K562 (cell line): ENCODE measurements around the gene MAP3K13. TPM values are rescaled to one million over a fixed set of nuclear protein-coding genes. Genes with fewer than 3 reads are reported as not detected.

ENCODE experiments used
- ATAC-seq: fragments of 200-7000 bp; cut with Tn5 transposase; 3 replicates; pipeline ENCODE4 v1.9.1; 2020; ENCODE audit warnings: moderate library complexity
- BruUV-seq: library from RNA; stranded (reverse); fragments of 400-500 nt; replicated peaks from 2 replicates; lab custom pipeline; 2021; lab: Mats Ljungman, UMichigan
- CTCF ChIA-PET: fragments of 300-600 bp; formaldehyde crosslinking; extraction: SDS; loops from one replicate; lab custom pipeline; 2021; ENCODE audit warnings: low intra/inter-chr PET ratio; lab: Yijun Ruan, JAX
- POLR2A ChIA-PET: fragments of 300-600, 350-650 bp; sonication (Branson Sonifier 250); formaldehyde crosslinking; extraction: SDS; loops from one replicate; lab custom pipeline; 2021; ENCODE audit warnings: antibody characterized with exemption, inconsistent platforms; lab: Yijun Ruan, JAX
- DNase-seq, 4 experiments: peaks; one replicate each; pipeline versions ENCODE4 v3.0.0 to v3.0.0-alpha.2; 2011 to 2018; ENCODE audit warnings: low spot score in 3 of 4, mixed read lengths in 3 of 4; ENCODE audit errors: extremely low read depth in 1 of 4
- FAIRE-seq: peaks from 2 replicates; lab custom pipeline; 2011; peaks lifted over from hg19 to GRCh38; lab: Jason Lieb, UNC
- H2AFZ ChIP-seq: 2 replicates; pipeline ENCODE4 v1.6.0; 2011; ENCODE audit warnings: low read depth, low read length, control low read depth, inconsistent platforms
- H3K27ac ChIP-seq: fragments of 200-600 bp; 3 replicates; pipeline ENCODE4 v1.8.0; 2011; ENCODE audit warnings: low read depth, mild to moderate bottlenecking, control low read depth, inconsistent platforms, low read length, moderate library complexity, mixed read lengths; ENCODE audit errors: extremely low read depth
- H3K27me3 ChIP-seq, 2 experiments: fragments of 300-600 bp in 1 of 2; 2 replicates in 1 of 2; 3 replicates in 1 of 2; pipeline versions ENCODE4 v1.6.0 to v1.8.0; 2011; ENCODE audit warnings: inconsistent platforms in 2 of 2, low read length in 2 of 2, mild to moderate bottlenecking in 1 of 2, mixed read lengths in 1 of 2, moderate library complexity in 1 of 2; ENCODE audit not compliant: control insufficient read depth in 2 of 2, insufficient read depth in 2 of 2
- H3K36me3 ChIP-seq: fragments of 300-600 bp; 3 replicates; pipeline ENCODE4 v1.8.0; 2011; ENCODE audit warnings: mild to moderate bottlenecking, low read length, inconsistent platforms; ENCODE audit not compliant: control insufficient read depth, insufficient read depth
- H3K4me1 ChIP-seq, 2 experiments: fragments of 200-600 bp in 1 of 2; replicated peaks in 1 of 2; 2 replicates in 1 of 2; 3 replicates in 1 of 2; pipeline versions ENCODE4 v1.5.1 to v1.8.0; 2011; ENCODE audit warnings: inconsistent platforms in 2 of 2, low read length in 2 of 2, mild to moderate bottlenecking in 1 of 2, mixed read lengths in 1 of 2, moderate library complexity in 1 of 2; ENCODE audit not compliant: control insufficient read depth in 2 of 2, insufficient read depth in 2 of 2
- H3K4me2 ChIP-seq: 2 replicates; pipeline ENCODE4 v1.6.1; 2011; ENCODE audit warnings: low read length, control low read depth, inconsistent platforms, mixed read lengths; ENCODE audit not compliant: insufficient read depth
- H3K4me3 ChIP-seq: fragments of 200-600 bp; sonication (generic), shearing (Covaris generic); 2 replicates; pipeline ENCODE4 v1.5.1; 2016; ENCODE audit warnings: control low read depth, inconsistent platforms
- H3K79me2 ChIP-seq: fragments of 200-600 bp; 3 replicates; pipeline ENCODE4 v1.8.0; 2011; ENCODE audit warnings: low read length, inconsistent platforms; ENCODE audit not compliant: control insufficient read depth, insufficient read depth
- H3K9ac ChIP-seq, 2 experiments: 2 replicates each; pipeline versions ENCODE4 v1.6.0 to v1.6.1; 2011; ENCODE audit warnings: low read depth in 2 of 2, low read length in 2 of 2, control low read depth in 1 of 2, inconsistent platforms in 1 of 2, mild to moderate bottlenecking in 1 of 2, mixed read lengths in 1 of 2; ENCODE audit not compliant: insufficient read depth in 1 of 2
- H3K9me1 ChIP-seq: one replicate; pipeline ENCODE4 v1.6.0; 2011; ENCODE audit warnings: inconsistent platforms, mild to moderate bottlenecking, low read length, moderate library complexity; ENCODE audit not compliant: control insufficient read depth, insufficient read depth
- H3K9me3 ChIP-seq: replicated peaks from 2 replicates; pipeline ENCODE4 v1.5.1; 2011; ENCODE audit warnings: low read depth, low read length, inconsistent platforms; ENCODE audit not compliant: control insufficient read depth, insufficient read depth
- H4K20me1 ChIP-seq: replicated peaks from 2 replicates; pipeline ENCODE4 v1.6.1; 2011; ENCODE audit warnings: low read length, inconsistent platforms, mixed read lengths; ENCODE audit not compliant: control insufficient read depth, insufficient read depth
- CAMTA2 ChIP-seq: fragments of 250-450 bp; sonication (Bioruptor Pico); conservative IDR thresholded peaks from 2 replicates; pipeline ENCODE4 v1.5.1; 2022
- CHD4 ChIP-seq: fragments of 200-600 bp; sonication (generic); IDR thresholded peaks from 3 replicates; pipeline ENCODE4 v1.6.1; 2012; ENCODE audit warnings: low read depth, mild to moderate bottlenecking, mixed read lengths, low read length, inconsistent platforms; ENCODE audit not compliant: insufficient read depth, insufficient replicate concordance, poor library complexity, severe bottlenecking
- CREM ChIP-seq: IDR thresholded peaks from 2 replicates; pipeline ENCODE4 v1.6.1; 2014; ENCODE audit warnings: antibody characterized with exemption, low read depth
- HMGN3 ChIP-seq: IDR thresholded peaks from 2 replicates; pipeline ENCODE4 v1.6.1; 2011; ENCODE audit warnings: borderline replicate concordance, low read depth, mild to moderate bottlenecking, mixed read lengths, low read length; ENCODE audit not compliant: insufficient read length; ENCODE audit errors: extremely low read depth
- POLR2H ChIP-seq: IDR thresholded peaks from 2 replicates; pipeline ENCODE4 v1.6.1; 2016; ENCODE audit warnings: missing genetic modification characterization, low read depth, mild to moderate bottlenecking, control low read depth, missing compliant biosample characterization, moderate library complexity
- PPARD ChIP-seq: fragments of 250-450 bp; sonication (Bioruptor Pico); IDR thresholded peaks from 2 replicates; pipeline ENCODE4 v1.8.0; 2022; ENCODE audit warnings: inconsistent platforms, mild to moderate bottlenecking, moderate library complexity
- SOX6 ChIP-seq: fragments of 450-650 bp; IDR thresholded peaks from 2 replicates; pipeline ENCODE4 v1.6.1; 2014; ENCODE audit warnings: mild to moderate bottlenecking
- ZNF699 ChIP-seq: fragments of 250-450 bp; sonication (Bioruptor Pico); IDR thresholded peaks from 2 replicates; pipeline ENCODE4 v1.8.0; 2021; ENCODE audit warnings: mild to moderate bottlenecking, moderate library complexity; ENCODE audit not compliant: insufficient replicate concordance
- WGBS: fragments of 100-300 bp; shearing (Covaris generic); methylation state at CpG from one replicate; pipeline ENCODE4 v1.1.6; 2016; ENCODE audit warnings: low coverage, mixed read lengths; ENCODE audit not compliant: insufficient coverage; ENCODE audit errors: missing lambda C conversion rate; 5-methylcytosine and 5-hydroxymethylcytosine counted together
- in situ Hi-C: fragments of 300-500 bp; cut with MboI; formaldehyde crosslinking; loops from 4 replicates; pipeline ENCODE4 v1.15.0; 2018; ENCODE audit warnings: inconsistent platforms, mixed read lengths
- intact Hi-C: fragments of 100-400 bp; cut with micrococcal nuclease; formaldehyde crosslinking; loops from 2 replicates; pipeline ENCODE4 v1.14.2; 2022
- polyA plus RNA-seq, 8 experiments: library from polyadenylated mRNA; depleted of rRNA in 4 of 8; stranded (reverse) in 5 of 8; unstranded in 3 of 8; fragments of >200 nt; fragmentation: Nextera tagmentation in 2 of 8; fragmentation: Illumina TruSeq in 1 of 8; extraction: Ambion mirVana in 2 of 8; extraction: Trizol in 1 of 8; gene quantifications; 2 replicates each; pipeline versions ENCODE4 v1.2.1 to v1.2.3, GENCODE V29; 2011 to 2014; ENCODE audit warnings: inconsistent platforms in 1 of 8, missing spikeins in 1 of 8
- total RNA-seq, 7 experiments: library from RNA; depleted of rRNA in 6 of 7; stranded (reverse); fragments of >200 nt in 6 of 7; fragmentation: Illumina TruSeq in 2 of 7; extraction: Trizol in 2 of 7; gene quantifications; 2 replicates each; pipeline versions ENCODE4 v1.2.1 to v1.2.3, GENCODE V29; 2011 to 2021; ENCODE audit warnings: low replicate concordance in 1 of 7
- TF ChIP-seq, protein P1 (sequence below): conservative IDR thresholded peaks from 2 replicates; pipeline ENCODE4 v1.6.1; 2011; ENCODE audit warnings: low read depth, mild to moderate bottlenecking, low read length; ENCODE audit not compliant: control insufficient read depth
- TF ChIP-seq, protein P2 (sequence below), 2 experiments: fragments of 450-650 bp in 1 of 2; sonication (generic) in 1 of 2; formaldehyde crosslinking in 1 of 2; IDR thresholded peaks in 1 of 2; conservative IDR thresholded peaks in 1 of 2; 2 replicates each; pipeline versions ENCODE4 v1.6.1 to v1.8.1; 2016 to 2023; ENCODE audit warnings: mild to moderate bottlenecking in 2 of 2, moderate library complexity in 2 of 2, inconsistent platforms in 1 of 2, missing genetic modification reagents in 1 of 2
- TF ChIP-seq, protein P3 (sequence below): sonication (generic); formaldehyde crosslinking; IDR thresholded peaks from 2 replicates; pipeline ENCODE4 v1.4.0; 2020; ENCODE audit warnings: mild to moderate bottlenecking, missing genetic modification reagents

The MAP3K13 gene
- total and polyA plus RNA-seq, 9 of the 15 experiments (the other 6 are each of a cell fraction or from before 2014, with no cell fraction given): 0.04 to 0.32 (median 0.15) TPM; not detected in 2

DNA sequence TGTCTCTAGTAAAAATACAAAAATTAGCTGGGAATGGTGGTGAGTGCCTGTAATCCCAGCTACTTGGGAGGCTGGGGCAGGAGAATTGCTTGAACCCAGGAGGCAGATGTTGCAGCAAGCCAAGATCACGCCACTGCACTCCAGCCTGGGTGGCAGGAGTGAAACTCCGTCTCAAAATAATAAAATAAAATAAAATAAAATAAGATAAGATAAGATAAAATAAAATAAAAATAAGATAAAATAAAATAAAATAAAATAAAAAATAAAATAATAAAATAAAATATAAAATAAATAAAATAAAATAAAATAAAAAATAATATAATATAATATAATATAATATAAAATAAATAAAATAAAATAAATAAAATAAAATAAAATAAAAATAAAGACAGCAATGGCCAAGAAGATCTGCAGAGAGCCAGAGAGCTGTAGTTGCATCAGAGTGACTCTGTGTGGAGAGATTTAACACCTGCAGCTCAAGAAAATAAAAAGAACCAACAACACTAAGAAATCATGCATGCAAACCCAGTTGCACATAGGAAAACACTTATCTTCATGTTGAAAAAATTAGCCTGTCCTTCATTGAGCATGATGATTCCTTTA is 163.5 kb downstream of the MAP3K13 start (continued):
- TF ChIP-seq, protein P1, sequence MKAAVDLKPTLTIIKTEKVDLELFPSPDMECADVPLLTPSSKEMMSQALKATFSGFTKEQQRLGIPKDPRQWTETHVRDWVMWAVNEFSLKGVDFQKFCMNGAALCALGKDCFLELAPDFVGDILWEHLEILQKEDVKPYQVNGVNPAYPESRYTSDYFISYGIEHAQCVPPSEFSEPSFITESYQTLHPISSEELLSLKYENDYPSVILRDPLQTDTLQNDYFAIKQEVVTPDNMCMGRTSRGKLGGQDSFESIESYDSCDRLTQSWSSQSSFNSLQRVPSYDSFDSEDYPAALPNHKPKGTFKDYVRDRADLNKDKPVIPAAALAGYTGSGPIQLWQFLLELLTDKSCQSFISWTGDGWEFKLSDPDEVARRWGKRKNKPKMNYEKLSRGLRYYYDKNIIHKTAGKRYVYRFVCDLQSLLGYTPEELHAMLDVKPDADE: no peak
- no peak for TF ChIP-seq CAMTA2 (CRISPR knock-in tag)
- TF ChIP-seq PPARD (CRISPR knock-in tag): no peak
- TF ChIP-seq HMGN3: no peak

DNA sequence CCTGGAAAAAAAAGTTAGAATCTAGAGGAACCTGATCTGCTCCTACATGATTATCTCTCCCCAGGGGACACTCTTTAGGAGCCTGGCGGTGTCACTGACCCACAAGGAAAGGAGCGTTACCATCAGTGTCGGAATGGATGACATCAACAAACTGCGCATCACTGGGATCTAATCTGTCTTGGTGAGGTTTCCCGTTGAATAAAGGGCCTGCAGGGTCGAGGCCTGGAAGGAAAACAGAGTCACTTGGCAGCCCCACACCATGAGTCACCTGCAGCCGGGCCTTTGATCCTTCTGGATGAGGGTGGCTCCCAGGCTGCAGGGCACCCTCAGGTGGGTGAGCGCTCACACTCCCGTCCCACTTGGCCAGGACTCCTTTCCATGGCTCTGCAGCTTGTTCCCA is 164.4 kb downstream of the MAP3K13 start:
- H3K4me1 ChIP-seq: peaks cover 0 to 5% of the 10 kb centered on the region in 2 experiments; a peak in 1 of 5 replicates
- ATAC-seq (peak; percentile 51), DNase-seq (no peak), FAIRE-seq (no peak)
- no peak overlapping the region for H2AFZ ChIP-seq
- no peak overlapping the region for H3K27ac ChIP-seq
- no peaks in the 10 kb centered on the region for H3K9me3 ChIP-seq
- ChIA-PET CTCF (interaction anchor here (0.6 kb wide), 1 partner anchor 31 kb away, joined by 3 read pairs; no protein-coding TSS in a partner anchor), POLR2A (no interaction called here)
- no TSS peak for BruUV-seq
- intact Hi-C loops: no loop called here
- no peaks in the 10 kb centered on the region for H4K20me1 ChIP-seq
- H3K4me2 ChIP-seq: 0 out of 2 replicates have a peak overlapping the region, but pooled peaks have one; percentile 1
- in situ Hi-C loops: no loop called here
- H3K36me3 ChIP-seq: no peaks in the 10 kb centered on the region
- 35% methylated on average over 9 of the region's 9 CpGs for WGBS
- no peaks in the 10 kb centered on the region for H3K79me2 ChIP-seq
- H3K4me3 ChIP-seq: no peak overlapping the region
- peak overlapping the region in 1 of 2 experiments; percentile 36; a peak in 1 of 4 replicates for H3K9ac ChIP-seq
- no peaks in the 10 kb centered on the region for H3K9me1 ChIP-seq
- H3K27me3 ChIP-seq: no peaks in the 10 kb centered on the region
- TF ChIP-seq, protein P2, sequence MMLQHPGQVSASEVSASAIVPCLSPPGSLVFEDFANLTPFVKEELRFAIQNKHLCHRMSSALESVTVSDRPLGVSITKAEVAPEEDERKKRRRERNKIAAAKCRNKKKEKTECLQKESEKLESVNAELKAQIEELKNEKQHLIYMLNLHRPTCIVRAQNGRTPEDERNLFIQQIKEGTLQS (IDR thresholded peaks at IDR 0.05): peak; percentile 34; the same call in 1 of the 2 replicates
- TF ChIP-seq, protein P2 (CRISPR knock-in tag; conservative IDR thresholded peaks at IDR 0.05): no peak
- TF ChIP-seq CREM (peak; percentile 75), ZNF699 (CRISPR knock-in tag) (no peak), POLR2H (tag) (no peak), CHD4 (no peak), SOX6 (no peak)
- TF ChIP-seq, protein P3, sequence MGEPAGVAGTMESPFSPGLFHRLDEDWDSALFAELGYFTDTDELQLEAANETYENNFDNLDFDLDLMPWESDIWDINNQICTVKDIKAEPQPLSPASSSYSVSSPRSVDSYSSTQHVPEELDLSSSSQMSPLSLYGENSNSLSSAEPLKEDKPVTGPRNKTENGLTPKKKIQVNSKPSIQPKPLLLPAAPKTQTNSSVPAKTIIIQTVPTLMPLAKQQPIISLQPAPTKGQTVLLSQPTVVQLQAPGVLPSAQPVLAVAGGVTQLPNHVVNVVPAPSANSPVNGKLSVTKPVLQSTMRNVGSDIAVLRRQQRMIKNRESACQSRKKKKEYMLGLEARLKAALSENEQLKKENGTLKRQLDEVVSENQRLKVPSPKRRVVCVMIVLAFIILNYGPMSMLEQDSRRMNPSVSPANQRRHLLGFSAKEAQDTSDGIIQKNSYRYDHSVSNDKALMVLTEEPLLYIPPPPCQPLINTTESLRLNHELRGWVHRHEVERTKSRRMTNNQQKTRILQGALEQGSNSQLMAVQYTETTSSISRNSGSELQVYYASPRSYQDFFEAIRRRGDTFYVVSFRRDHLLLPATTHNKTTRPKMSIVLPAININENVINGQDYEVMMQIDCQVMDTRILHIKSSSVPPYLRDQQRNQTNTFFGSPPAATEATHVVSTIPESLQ (CRISPR knock-in tag): no peak
